Stimulated activated CD4-positive, alpha-beta T cell treated with anti-CD3 and anti-CD28 coated beads, Interleukin-15, amount 100 ng/mL, for 48 hours (primary cell): ENCODE measurements around the gene CATSPER3.

ENCODE experiments used
- DNase-seq, 2 donors: peaks; one replicate each; pipeline ENCODE4 v3.0.0-alpha.2; 2020; ENCODE audit warnings: low read depth in 2 of 2

The CATSPER3 gene

GRCh38 chr5:134967607-134968006, at the start of gene CATSPER3:
TSS of gene CATSPER3 (plus strand) at chr5:134967907. CDS start at chr5:134967992, 85 bp downstream.
- DNase-seq: no peak

GRCh38 chr5:134918861-134919260, 48.8 kb upstream of the CATSPER3 start:
- DNase-seq: no peak

- DNase-seq: no peak
These were observed 46.7 kb upstream of the CATSPER3 start for GRCh38 chr5:134920848-134921575.

GRCh38 chr5:134932508-134932907, 35.2 kb upstream of the CATSPER3 start:
- no peak for DNase-seq

GRCh38 chr5:134934202-134934601, 33.5 kb upstream of the CATSPER3 start:
- no peak for DNase-seq

- DNase-seq: no peak
These were observed 31.8 kb upstream of the CATSPER3 start for GRCh38 chr5:134935711-134936602.

GRCh38 chr5:134937526-134937925, 30.2 kb upstream of the CATSPER3 start:
- DNase-seq: no peak

- no peak for DNase-seq
These were observed 29.7 kb upstream of the CATSPER3 start for GRCh38 chr5:134938030-134938429.

- no peak for DNase-seq
These were observed 28.2 kb upstream of the CATSPER3 start for GRCh38 chr5:134939500-134939899.

GRCh38 chr5:134943547-134943946, 24.2 kb upstream of the CATSPER3 start:
- no peak for DNase-seq

- no peak for DNase-seq
These were observed 23.1 kb upstream of the CATSPER3 start for GRCh38 chr5:134944630-134945029.

- DNase-seq: no peak
These were observed 22.7 kb upstream of the CATSPER3 start for GRCh38 chr5:134945041-134945440.

GRCh38 chr5:134948911-134949310, 18.8 kb upstream of the CATSPER3 start:
- no peak for DNase-seq

GRCh38 chr5:134949316-134949715, 18.4 kb upstream of the CATSPER3 start:
- DNase-seq: no peak

- DNase-seq: no peak
These were observed 9.6 kb upstream of the CATSPER3 start for GRCh38 chr5:134957920-134958608.

- no peak for DNase-seq
These were observed 9.0 kb upstream of the CATSPER3 start for GRCh38 chr5:134958755-134959154.

GRCh38 chr5:134963098-134963497, 4.6 kb upstream of the CATSPER3 start:
- DNase-seq: no peak

- no peak for DNase-seq
These were observed 3.1 kb upstream of the CATSPER3 start for GRCh38 chr5:134964359-134965270.

- no peak for DNase-seq
These were observed 2.4 kb upstream of the CATSPER3 start for GRCh38 chr5:134965271-134965825.

- no peak for DNase-seq
These were observed 348 bp downstream of the CATSPER3 start for GRCh38 chr5:134968055-134968454.

GRCh38 chr5:134969166-134969565, 1.5 kb downstream of the CATSPER3 start:
- DNase-seq: no peak
